Common myeloid progenitor, CD34-positive (primary cell): Measurements from ENCODE around the gene PMIS2. TPM values are rescaled to one million over a fixed set of nuclear protein-coding genes. Genes with fewer than 3 reads are reported as not detected.

Experiments
- CTCF ChIA-PET: fragments of 350-600 bp; sonication (Branson Sonifier 250); formaldehyde crosslinking; loops from one replicate; lab custom pipeline; 2021; ENCODE audit warnings: antibody characterized with exemption; lab: Charles Lee
- POLR2A ChIA-PET: fragments of 350-600 bp; sonication (Branson Sonifier 250); formaldehyde crosslinking; loops from one replicate; lab custom pipeline; 2021; ENCODE audit warnings: antibody characterized with exemption; lab: Charles Lee
- DNase-seq, 3 donors: peaks; one replicate each; pipeline versions ENCODE4 v3.0.0 to v3.0.0-alpha.2; 2013
- H3K27ac ChIP-seq, 2 experiments: 1 replicate in 1 of 2; 2 replicates in 1 of 2; pipeline ENCODE4 v1.7.0; 2013; ENCODE audit warnings: inconsistent platforms in 2 of 2, low read length in 2 of 2, mild to moderate bottlenecking in 2 of 2, low read depth in 1 of 2, moderate library complexity in 1 of 2; ENCODE audit not compliant: severe bottlenecking in 2 of 2, insufficient read depth in 1 of 2, poor library complexity in 1 of 2
- H3K27me3 ChIP-seq, 5 experiments: replicated peaks in 2 of 5; 1 replicate in 3 of 5; 2 replicates in 2 of 5; pipeline versions ENCODE4 v1.6.1 to v1.7.0; 2013; ENCODE audit warnings: low read length in 4 of 5, mild to moderate bottlenecking in 2 of 5, moderate library complexity in 2 of 5, inconsistent platforms in 1 of 5; ENCODE audit not compliant: insufficient read depth in 5 of 5, control insufficient read depth in 4 of 5
- H3K36me3 ChIP-seq, 4 experiments: 1 replicate in 2 of 4; 2 replicates in 2 of 4; pipeline versions ENCODE4 v1.6.1 to v1.7.0; 2013; ENCODE audit warnings: low read length in 3 of 4, control low read depth in 1 of 4, mild to moderate bottlenecking in 1 of 4; ENCODE audit not compliant: control insufficient read depth in 4 of 4, insufficient read depth in 4 of 4
- H3K4me1 ChIP-seq, 4 experiments: 1 replicate in 3 of 4; 2 replicates in 1 of 4; pipeline versions ENCODE4 v1.6.1 to v1.7.1; 2013; ENCODE audit warnings: low read length in 3 of 4, mild to moderate bottlenecking in 3 of 4, control low read depth in 1 of 4, inconsistent platforms in 1 of 4, moderate library complexity in 1 of 4; ENCODE audit not compliant: control insufficient read depth in 4 of 4, insufficient read depth in 4 of 4; ENCODE audit errors: control extremely low read depth in 1 of 4
- H3K4me3 ChIP-seq, 7 experiments: 1 replicate in 4 of 7; 2 replicates in 3 of 7; pipeline versions ENCODE4 v1.5.1 to v1.7.0; 2013; ENCODE audit warnings: mild to moderate bottlenecking in 7 of 7, low read length in 6 of 7, moderate library complexity in 6 of 7, inconsistent platforms in 2 of 7, low read depth in 2 of 7, control low read depth in 1 of 7; ENCODE audit not compliant: insufficient read depth in 4 of 7, control insufficient read depth in 1 of 7; ENCODE audit errors: extremely low read depth in 1 of 7
- H3K9me3 ChIP-seq, 5 experiments: 1 replicate in 4 of 5; 2 replicates in 1 of 5; pipeline versions ENCODE4 v1.6.1 to v1.7.1; 2013; ENCODE audit warnings: low read length in 4 of 5, mild to moderate bottlenecking in 2 of 5, inconsistent platforms in 1 of 5, low read depth in 1 of 5, moderate library complexity in 1 of 5; ENCODE audit not compliant: control insufficient read depth in 4 of 5, insufficient read depth in 2 of 5; ENCODE audit errors: control extremely low read depth in 1 of 5
- WGBS: methylation state at CpG from one replicate; pipeline ENCODE4 v1.1.5; 2013; ENCODE audit not compliant: insufficient coverage; 5-methylcytosine and 5-hydroxymethylcytosine counted together
- polyA plus RNA-seq: library from polyadenylated mRNA; unstranded; fragments of 120-200 nt; gene quantifications from one replicate; pipeline ENCODE4 v1.2.1, GENCODE V29; 2013

PMIS2 gene
- not detected for polyA plus RNA-seq

DNA sequence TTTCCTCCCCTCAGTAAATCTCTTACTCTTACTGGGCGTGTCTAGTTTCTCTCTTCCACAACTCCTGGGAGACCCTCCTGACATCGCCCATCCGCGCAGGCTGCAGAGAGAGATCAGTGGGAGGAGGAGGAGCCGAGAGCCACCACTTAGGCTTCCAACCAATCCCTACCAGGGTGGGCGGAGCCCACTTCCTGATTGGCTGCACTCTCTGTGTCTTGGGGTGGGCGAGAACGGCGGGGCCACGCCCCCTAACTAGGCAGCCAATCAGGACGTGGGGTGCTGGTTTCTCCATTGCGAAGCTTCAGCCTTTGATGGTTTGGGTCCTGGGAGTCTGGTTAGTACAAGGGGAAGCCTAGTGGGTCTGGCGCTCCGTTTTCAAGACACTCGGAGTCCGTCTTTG, at the start of gene PMIS2:
PMIS2 (plus strand) TSS at position 326 of the 400 bp plus-strand sequence. CDS start 87 bp downstream, outside the sequence.
- 34% methylated on average over 13 of the region's 16 CpGs for WGBS
- POLR2A ChIA-PET: no interaction called here

DNA sequence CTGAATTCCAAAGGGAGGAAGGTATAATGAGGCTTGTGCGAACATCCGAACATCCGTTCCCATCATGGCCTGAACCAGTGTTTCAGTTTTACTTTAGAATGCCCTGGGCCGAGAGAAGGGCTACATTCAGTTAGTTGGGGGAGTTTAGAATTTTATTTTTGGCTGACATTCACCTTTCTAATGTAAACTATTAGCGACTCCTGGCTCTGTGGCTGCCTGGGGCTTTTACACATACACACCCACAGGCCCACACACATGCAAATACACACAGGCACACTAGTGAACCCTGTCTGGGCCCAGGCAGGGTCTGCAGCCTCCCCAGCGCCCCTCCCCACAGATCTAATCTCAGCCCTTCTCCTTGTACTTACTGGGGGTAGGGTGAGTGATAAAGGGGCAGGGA, 46.7 kb upstream of the PMIS2 start:
- Histone ChIP-seq H3K4me3 (no peak overlapping the region), H3K27me3 (no peaks in the 10 kb centered on the region), H3K9me3 (no peaks in the 10 kb centered on the region), H3K27ac (no peak overlapping the region), H3K36me3 (peaks cover 0 to 17% (median 5%) of the 10 kb centered on the region in 4 experiments), H3K4me1 (peaks cover 0 to 11% (median 5%) of the 10 kb centered on the region in 4 experiments)
- no peak for DNase-seq
- 90% methylated on average over 2 of the region's 6 CpGs for WGBS
- ChIA-PET POLR2A (no interaction called here), CTCF (interaction anchor here (1.0 to 1.4 kb wide), 2 partner anchors 13 to 23 kb away, joined by 3 read pairs; no protein-coding TSS in a partner anchor)

More for the DNA sequence above, at the start of gene PMIS2:
- H3K36me3 ChIP-seq: no peaks in the 10 kb centered on the region
- H3K27ac ChIP-seq: no peak within 1 kb of the TSS
- peaks cover 3 to 26% (median 12%) of the 10 kb centered on the region in 5 experiments for H3K27me3 ChIP-seq
- H3K4me3 ChIP-seq: no peak within 1 kb of the TSS
- peaks cover 0 to 3% (median 0%) of the 10 kb centered on the region in 4 experiments for H3K4me1 ChIP-seq
- CTCF ChIA-PET: no interaction called here
- no peaks in the 10 kb centered on the region for H3K9me3 ChIP-seq
- DNase-seq: peak; percentile 30 to 67 (median 59)

DNA sequence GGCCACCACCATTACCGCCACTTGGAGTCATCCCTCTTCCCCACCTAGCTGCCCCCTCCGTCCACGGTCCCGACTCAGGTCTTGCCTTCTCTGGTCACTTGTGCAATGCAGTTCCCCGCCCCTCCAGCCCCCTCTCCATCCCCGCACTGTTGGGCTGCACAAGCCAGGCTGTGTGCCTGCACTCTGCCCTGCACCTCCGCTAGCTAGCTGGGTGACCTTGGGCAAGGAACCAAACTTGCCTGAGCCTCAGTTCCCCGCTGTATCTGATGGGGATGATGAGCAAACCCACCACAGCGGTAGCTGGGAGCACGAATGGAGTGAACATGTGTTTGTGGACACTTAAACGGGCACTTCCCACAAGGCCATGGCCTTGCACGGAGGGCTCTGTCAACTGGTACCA, 46.1 kb upstream of the PMIS2 start:
- no peak for DNase-seq
- Histone ChIP-seq H3K9me3 (no peaks in the 10 kb centered on the region), H3K27ac (no peak overlapping the region), H3K36me3 (peaks cover 0 to 17% (median 5%) of the 10 kb centered on the region in 4 experiments), H3K27me3 (no peaks in the 10 kb centered on the region), H3K4me3 (no peak overlapping the region), H3K4me1 (peaks cover 1 to 16% (median 8%) of the 10 kb centered on the region in 4 experiments)
- ChIA-PET CTCF (interaction anchor here (1.0 to 1.4 kb wide), 2 partner anchors 12 to 23 kb away, joined by 3 read pairs; no protein-coding TSS in a partner anchor), POLR2A (no interaction called here)
- WGBS: 93% methylated on average over 10 of the region's 12 CpGs

DNA sequence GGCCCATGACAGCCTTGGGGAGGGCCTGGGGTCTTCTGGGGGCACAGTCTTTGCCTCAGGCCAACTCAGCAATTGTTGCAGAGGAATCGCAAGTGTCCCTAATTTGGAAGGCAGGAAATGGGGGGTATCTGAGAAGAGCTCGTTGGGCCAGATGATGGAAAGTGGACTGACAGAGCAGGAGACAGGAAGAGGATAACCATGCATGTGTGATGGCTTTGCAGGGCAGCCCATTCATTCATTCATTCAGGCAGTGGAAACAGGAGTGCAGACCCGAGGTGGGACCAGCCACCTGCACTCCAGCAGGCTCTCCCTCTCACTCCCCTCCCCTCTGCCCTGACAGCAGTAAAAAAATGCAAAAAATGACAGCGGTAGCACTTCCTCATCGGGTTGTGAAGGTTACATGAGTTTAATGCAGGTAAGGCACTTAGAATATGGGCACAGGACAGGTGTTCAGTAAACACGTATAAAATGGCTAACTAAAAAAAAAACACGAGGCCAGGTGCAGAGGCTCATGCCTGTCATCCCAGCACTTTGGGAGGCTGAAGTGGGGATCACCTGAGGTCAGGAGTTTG, 45.5 kb upstream of the PMIS2 start:
- CTCF ChIA-PET: interaction anchor here (1.4 to 2.0 kb wide), 2 partner anchors 11 to 30 kb away, joined by 3 to 4 read pairs; no protein-coding TSS in a partner anchor
- WGBS: 75% methylated on average over 7 of the region's 7 CpGs
- peaks cover 1 to 17% (median 9%) of the 10 kb centered on the region in 4 experiments for H3K4me1 ChIP-seq

DNA sequence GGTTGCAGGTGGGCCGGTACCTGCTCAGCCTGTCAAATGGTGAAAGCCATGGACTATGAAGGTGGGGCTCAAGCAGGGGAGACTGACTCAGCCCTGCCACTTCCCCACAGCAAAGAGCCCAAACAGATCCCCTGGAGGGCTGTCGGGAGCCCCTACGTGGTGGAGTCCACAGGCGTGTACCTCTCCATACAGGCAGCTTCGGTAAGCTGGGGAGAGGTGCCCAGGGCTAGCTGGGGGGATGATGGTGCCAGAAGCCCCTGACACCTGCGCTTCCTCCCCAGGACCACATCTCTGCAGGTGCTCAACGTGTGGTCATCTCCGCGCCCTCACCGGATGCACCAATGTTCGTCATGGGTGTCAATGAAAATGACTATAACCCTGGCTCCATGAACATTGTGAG, 43.8 kb upstream of the PMIS2 start:
- POLR2A ChIA-PET: no interaction called here
- DNase-seq: no peak
- Histone ChIP-seq H3K4me3 (no peak overlapping the region), H3K27ac (no peak overlapping the region), H3K9me3 (no peaks in the 10 kb centered on the region), H3K36me3 (peaks cover 0 to 23% (median 5%) of the 10 kb centered on the region in 4 experiments), H3K27me3 (no peaks in the 10 kb centered on the region), H3K4me1 (peaks cover 1 to 22% (median 18%) of the 10 kb centered on the region in 4 experiments)
- WGBS: 97% methylated on average over 9 of the region's 11 CpGs
- CTCF ChIA-PET: interaction anchor here (2.0 to 2.4 kb wide), 2 partner anchors 13 to 32 kb away, joined by 4 to 8 read pairs; no protein-coding TSS in a partner anchor

More for the DNA sequence above, 45.5 kb upstream of the PMIS2 start:
- DNase-seq: no peak
- H3K4me3 ChIP-seq: no peak overlapping the region
- H3K36me3 ChIP-seq: peaks cover 0 to 17% (median 5%) of the 10 kb centered on the region in 4 experiments
- POLR2A ChIA-PET: no interaction called here
- H3K9me3 ChIP-seq: no peaks in the 10 kb centered on the region
- no peak overlapping the region for H3K27ac ChIP-seq
- no peaks in the 10 kb centered on the region for H3K27me3 ChIP-seq

DNA sequence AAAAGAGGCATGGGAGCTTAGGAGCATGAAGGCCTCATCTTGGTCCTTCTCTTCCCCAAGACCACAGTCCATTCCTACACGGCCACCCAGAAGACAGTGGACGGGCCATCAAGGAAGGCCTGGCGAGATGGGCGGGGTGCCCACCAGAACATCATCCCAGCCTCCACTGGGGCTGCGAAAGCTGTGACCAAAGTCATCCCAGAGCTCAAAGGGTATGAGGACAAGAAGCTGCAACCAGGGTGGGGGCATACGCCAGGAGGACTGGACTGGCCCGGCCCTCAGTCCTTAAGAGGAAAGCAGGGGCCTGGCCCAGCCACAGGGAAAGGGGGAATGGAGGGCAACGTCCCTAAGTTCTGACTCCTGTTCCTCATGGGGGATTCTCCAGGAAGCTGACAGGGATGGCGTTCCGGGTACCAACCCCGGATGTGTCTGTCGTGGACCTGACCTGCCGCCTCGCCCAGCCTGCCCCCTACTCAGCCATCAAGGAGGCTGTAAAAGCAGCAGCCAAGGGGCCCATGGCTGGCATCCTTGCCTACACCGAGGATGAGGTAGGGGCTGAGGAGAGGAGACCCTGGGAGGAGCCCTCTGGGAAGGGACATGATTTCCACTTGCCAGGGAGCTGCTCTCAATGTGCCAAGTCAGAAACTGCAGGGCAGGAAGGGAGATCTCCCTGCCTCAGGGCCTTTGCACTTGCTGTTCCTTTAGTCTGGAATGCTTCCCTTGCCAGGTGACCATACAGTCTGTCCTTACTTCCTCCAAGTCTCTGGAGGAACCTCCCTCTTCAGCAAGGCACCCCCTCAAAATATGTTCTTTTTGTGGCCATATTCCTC, 42.5 kb upstream of the PMIS2 start:
- Histone ChIP-seq H3K4me1 (peaks cover 1 to 22% (median 18%) of the 10 kb centered on the region in 4 experiments), H3K27me3 (no peaks in the 10 kb centered on the region), H3K4me3 (no peak overlapping the region), H3K36me3 (peaks cover 0 to 27% (median 5%) of the 10 kb centered on the region in 4 experiments), H3K9me3 (no peaks in the 10 kb centered on the region), H3K27ac (no peak overlapping the region)
- ChIA-PET POLR2A (no interaction called here), CTCF (interaction anchor here (0.9 to 2.4 kb wide), 4 partner anchors 12 to 35 kb away, joined by 3 to 8 read pairs (median 3); no protein-coding TSS in a partner anchor)
- 97% methylated on average over 15 of the region's 15 CpGs for WGBS
- DNase-seq: no peak
